DMS153 (cell line): Measurements from ENCODE around the gene CHRNB4.

ENCODE experiments used
- DNase-seq: peaks from one replicate; lab custom pipeline; 2025; lab: John Stamatoyannopoulos, UW

The CHRNB4 gene

GRCh38 chr15:78633348-78633747 is 7.7 kb downstream of the CHRNB4 start:
- no peak for DNase-seq

GRCh38 chr15:78630886-78631633 is 9.9 kb downstream of the CHRNB4 start:
- DNase-seq, result no peak

GRCh38 chr15:78629716-78630065 is 11.3 kb downstream of the CHRNB4 start:
- DNase-seq, result no peak

- DNase-seq, result no peak
Observed at GRCh38 chr15:78629031-78629715, 11.8 kb downstream of the CHRNB4 start.

GRCh38 chr15:78628227-78628626 is 12.8 kb downstream of the CHRNB4 start:
- no peak for DNase-seq

- DNase-seq, result no peak
Observed at GRCh38 chr15:78627348-78627747, 13.7 kb downstream of the CHRNB4 start.

- DNase-seq, result no peak
Observed at GRCh38 chr15:78626381-78626995, 14.5 kb downstream of the CHRNB4 start.

- DNase-seq, result peak; percentile 1
Observed at GRCh38 chr15:78625606-78626280, 15.3 kb downstream of the CHRNB4 start.

- no peak for DNase-seq
Observed at GRCh38 chr15:78624651-78625590, 16.1 kb downstream of the CHRNB4 start.

- DNase-seq, result no peak
Observed at GRCh38 chr15:78623786-78624497, 17.1 kb downstream of the CHRNB4 start.

- DNase-seq, result no peak
Observed at GRCh38 chr15:78621810-78622402, 19.1 kb downstream of the CHRNB4 start.

- no peak for DNase-seq
Observed at GRCh38 chr15:78620527-78621421, 20.2 kb downstream of the CHRNB4 start, which contains the start of gene CHRNA3. TSS of gene CHRNA3 (minus strand) at chr15:78620996. CDS start at chr15:78620794, 202 bp downstream.

GRCh38 chr15:78620021-78620526 is 20.9 kb downstream of the CHRNB4 start:
- no peak for DNase-seq

GRCh38 chr15:78619022-78619950 is 21.7 kb downstream of the CHRNB4 start:
- no peak for DNase-seq

- peak; percentile 51 for DNase-seq
Observed at GRCh38 chr15:78618490-78618934, 22.5 kb downstream of the CHRNB4 start.

- no peak for DNase-seq
Observed at GRCh38 chr15:78618064-78618463, 22.9 kb downstream of the CHRNB4 start.

- no peak for DNase-seq
Observed at GRCh38 chr15:78617516-78617915, 23.5 kb downstream of the CHRNB4 start.

- DNase-seq, result no peak
Observed at GRCh38 chr15:78617076-78617475, 23.9 kb downstream of the CHRNB4 start.
